ENCODE results near the gene SAMD14.

SAMD14 gene

DNA sequence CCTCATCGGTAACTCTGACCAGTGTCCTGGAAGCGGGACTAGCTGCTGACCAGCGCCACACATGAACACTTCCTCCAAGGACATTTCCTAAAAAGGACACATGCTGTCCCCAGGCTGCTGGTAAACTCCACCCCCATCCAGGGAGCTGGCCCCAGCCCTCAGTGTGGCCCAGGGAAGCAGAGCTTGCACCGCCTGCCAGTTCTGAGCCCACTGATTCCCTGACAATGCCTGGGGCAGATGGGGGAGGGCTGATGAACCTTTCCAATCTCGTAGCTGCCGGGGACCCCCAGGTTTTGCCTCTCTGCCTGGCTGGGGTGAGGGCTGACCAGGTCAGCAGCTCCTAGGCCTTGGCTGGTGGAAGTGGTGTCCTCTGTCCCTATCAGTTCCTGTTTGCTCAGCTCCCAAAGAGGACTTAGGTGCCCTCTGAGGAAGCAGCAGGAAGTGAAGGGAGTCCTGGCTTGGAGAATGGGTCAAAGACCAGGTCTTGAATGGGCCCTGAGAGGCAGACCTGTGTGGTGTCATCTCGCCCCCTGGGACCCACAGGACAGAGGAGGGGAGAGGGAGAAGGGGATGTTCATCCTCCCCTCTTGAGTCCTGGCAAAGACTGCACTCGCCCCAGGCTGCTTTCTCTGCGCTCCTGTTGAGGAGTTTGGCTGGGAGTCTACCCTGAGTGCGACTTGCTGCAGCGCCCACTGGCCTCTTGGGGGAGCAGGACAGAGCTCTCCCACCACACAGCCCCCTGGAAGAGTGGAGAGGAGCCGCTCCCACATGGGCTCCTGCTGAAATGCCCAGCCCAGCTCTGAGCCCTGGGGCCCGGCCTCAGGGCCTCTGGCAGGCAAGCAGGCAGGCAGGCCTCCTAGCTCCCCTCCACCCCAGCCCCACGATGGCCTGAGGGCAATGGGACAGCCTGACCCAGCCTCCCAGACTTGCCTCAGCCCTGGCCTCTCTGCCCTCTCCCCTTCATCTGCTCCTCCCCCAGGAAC is 18.0 kb downstream of the SAMD14 start:
- DNase-seq: no peak

DNA sequence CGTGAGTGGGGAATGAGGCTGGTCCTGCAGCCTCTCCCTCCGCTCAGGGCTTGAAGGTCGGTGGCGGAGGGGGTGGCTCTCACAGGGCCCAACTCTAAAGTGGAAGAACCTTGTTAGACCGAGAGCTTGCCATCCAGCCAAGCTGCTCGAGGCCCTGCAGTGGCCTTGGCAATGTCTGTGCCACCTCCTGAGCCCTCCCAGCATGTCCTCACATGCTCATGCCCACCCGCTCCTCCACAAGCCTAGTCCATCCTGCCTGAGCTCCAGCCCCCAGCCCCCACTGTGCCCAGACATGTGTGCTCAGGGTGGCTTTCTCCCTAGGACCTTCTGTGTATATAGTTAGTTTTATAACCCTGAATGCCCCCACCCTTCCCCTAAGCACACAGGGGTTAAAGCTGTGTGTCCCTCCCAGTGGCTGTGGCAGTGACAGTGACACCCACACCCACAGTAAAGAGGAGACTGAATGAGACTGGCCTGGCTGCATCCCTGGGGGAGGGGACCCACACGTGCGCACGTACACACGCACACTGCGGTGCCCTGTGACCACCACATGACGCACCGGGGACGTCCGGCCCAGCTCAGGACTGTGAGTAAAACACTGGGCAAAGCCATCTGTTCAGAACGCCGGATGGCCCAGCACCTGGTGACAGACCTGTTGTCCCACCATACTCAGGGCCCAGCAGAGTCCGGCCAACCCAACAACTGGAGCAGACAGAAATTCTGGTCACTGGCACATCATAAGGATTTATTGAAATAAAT is 19.2 kb downstream of the SAMD14 start:
- no peak for DNase-seq

DNA sequence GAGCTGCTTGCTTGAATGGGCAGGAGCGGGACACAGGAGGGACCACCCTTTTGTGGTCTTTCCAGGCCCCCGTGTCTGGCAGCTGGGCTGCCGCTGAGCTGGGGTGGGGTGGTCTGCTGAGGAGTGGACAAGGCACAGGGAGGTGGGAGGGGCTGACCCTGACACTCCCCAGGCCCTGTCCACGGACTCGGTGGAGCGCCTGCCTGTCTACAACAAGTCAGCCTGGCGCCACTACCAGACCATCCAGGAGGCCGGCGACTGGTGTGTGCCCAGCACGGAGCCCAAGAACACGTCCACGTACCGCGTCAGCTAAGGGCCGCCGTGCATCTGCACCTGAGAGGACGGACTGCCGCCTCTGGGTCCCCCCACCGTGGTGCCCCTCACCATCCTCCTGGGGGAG is 20.2 kb downstream of the SAMD14 start:
- no peak for DNase-seq

DNA sequence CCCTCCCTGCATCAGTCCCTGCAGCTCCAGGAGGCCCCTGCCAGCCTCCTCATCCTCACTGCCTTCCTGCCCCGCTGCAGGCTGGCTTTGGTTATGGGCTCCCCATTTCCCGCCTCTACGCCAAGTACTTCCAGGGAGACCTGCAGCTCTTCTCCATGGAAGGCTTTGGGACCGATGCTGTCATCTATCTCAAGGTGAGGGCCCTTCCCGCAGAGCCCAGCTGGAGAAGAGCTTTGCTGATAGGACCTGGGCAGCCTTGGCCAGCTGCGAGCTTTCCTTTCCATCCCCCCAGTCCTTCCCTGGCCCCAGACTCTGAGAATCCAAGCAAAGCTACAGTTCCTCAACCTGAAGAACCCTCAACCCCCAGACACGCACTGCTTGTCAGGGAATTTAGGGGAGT is 20.8 kb downstream of the SAMD14 start:
- DNase-seq: no peak

DNA sequence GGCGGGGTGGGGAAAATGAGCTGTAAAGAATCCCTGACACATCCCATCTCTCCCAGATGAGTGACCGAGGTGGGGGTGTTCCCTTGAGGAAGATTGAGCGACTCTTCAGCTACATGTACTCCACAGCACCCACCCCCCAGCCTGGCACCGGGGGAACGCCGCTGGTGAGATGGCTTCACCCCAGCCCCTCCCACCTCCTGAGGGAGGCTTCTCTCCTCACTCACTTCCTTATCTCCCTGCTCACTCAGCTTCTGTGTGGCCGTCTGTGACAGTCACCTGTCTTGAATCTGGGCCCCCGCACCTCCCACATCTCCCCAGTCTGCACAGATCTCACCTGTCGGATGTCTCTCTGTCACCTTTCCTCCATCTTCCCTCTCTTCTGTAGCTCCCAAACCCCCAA is 21.4 kb downstream of the SAMD14 start:
- DNase-seq: no peak

DNA sequence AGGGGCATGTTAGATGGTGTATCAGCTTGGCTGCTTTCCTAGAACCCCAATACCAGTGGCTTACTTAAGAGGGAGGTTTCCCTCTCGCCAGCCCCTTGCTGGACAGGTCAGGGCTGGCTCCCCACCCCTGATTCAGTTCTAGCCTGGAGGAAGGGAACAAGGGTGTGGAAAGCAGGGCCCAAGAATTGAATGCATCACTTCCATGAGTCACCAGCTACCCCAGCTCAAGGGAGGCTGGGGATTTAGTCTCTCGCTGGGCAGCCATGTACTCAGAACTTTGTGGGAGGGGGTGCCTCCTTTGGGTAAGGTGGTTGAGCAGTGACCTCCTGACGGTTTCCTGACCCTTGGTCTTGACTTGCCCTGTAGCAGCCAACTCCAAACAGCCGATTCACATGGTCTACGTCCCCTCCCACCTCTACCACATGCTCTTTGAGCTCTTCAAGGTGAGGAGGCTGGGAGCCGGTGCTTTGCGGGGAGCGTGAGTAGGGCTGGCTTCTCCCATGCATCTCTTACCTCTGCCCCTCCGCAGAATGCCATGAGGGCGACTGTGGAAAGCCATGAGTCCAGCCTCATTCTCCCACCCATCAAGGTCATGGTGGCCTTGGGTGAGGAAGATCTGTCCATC is 22.1 kb downstream of the SAMD14 start:
- DNase-seq: no peak

DNA sequence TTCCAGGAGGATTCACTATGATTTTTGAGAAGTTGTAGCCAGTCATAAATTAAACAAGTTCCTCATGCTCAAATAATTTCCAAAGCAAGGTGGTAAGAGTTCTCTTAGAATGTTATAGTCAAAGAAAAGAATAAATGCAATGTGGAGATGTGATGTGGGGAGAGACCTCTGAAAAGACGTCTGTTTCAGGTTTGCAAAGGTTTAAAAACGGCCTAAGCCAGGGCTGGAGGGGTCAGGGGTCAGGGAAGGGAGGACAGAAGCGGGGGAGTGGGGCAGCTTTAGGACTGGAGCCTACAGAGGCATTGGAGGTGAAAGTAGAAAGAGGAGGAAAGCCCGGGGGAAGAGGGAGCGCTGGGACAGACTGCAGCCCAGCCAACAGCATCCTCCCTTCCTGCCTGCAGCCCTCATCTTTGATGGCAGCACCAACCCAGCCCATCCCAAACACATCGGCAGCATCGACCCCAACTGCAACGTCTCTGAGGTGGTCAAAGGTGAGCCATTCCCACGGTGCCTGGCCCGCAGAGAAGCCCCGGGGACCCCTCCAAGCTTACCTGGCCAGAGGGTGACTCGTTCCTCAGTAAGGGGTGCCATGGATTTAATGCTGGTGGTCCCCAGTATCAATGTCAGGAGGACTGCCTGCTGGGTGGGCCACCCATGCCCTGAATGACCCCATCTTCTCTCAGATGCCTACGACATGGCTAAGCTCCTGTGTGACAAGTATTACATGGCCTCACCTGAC is 23.4 kb downstream of the SAMD14 start:
- no peak for DNase-seq

DNA sequence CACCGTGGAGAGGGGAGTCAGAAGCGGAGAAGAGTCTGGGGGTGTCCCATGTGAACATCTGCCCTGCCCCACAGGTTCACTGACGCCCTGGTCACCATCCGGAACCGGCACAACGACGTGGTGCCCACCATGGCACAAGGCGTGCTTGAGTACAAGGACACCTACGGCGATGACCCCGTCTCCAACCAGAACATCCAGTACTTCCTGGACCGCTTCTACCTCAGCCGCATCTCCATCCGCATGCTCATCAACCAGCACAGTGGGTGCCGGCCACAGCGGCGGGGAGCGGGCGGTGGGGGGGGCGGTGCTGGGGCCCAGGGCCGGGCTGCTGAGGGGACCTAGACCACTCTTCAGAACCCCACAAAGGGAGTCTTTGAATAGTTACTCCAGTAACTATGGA is 24.1 kb downstream of the SAMD14 start:
- DNase-seq: no peak

DNA sequence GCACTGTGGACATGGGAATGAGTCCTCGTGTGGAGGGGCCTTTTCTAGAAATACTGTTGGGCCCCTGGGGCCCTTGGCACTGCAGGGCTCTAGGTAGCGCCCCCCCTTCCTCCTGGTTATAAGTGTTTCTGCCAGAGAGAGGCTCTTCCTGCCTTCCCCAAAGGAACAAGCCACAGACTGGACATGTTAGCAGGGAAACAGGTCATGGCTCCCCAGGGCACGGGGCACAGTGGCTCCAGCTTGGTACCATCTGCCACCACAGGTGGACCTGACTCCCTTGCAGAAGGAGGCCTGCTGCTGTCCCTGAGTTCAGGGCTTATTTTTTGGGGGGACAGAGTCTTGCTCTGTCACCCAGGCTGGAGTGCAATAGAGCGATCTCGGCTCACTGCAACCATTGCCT is 26.0 kb downstream of the SAMD14 start:
- DNase-seq: no peak

DNA sequence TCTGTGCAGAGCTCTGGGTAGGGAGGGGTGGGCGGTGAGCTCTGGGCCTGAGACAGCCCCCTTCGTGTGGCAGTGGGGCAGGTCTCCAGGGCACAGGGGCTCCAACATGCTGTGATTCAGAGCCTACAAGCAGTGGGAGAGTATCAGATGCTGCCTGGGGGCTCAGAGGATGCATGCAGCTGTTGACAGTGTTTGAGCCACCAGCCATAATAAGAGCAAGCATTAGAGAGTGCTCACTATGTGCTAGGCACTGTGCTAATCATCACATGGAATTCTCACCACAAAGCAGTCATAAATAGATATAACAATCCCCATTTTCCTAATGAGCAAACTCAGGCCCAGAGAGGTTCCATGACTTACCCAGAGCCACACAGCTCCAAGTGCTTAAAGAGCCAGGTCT is 26.7 kb downstream of the SAMD14 start:
- no peak for DNase-seq

DNA sequence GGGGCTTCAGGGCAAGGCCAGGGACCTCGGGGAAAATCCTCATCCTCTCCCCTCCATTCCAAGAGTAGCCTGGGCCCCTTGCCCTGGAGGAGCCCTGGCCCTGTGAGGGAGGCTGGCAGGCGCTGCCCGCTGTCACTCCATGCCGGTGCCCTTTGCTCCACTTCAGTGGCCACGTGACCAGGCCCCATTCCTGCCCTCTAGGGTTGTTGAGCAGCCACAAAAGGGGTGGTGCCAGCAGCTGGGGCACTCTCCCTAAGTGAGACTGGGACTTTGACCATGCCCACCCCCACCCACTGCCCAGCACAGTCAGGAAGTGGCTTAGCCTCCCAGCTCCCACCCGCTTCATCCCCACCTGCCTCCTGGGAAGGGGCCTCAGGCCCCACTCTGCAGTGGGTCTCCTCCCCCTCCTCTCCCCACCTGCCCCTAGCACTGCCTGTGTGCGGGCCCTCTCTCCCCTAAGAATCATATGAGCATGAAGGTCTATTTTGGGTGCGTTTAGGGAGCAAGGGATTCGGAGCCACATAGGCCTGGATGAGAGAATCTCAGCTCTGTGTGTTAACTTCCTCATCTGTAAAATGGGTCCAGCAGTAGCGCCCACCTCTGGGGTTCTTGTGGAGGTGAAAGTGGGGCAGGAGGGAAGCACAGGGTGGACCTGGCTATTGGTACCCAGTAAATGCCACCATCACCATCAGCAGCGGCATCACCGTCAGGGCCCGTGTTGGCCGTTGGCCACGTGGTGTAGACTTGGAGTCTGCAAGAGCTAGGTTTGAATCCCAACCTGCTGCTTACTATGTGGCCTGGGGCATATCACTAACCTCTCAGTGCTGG is 27.6 kb downstream of the SAMD14 start:
- DNase-seq: no peak

DNA sequence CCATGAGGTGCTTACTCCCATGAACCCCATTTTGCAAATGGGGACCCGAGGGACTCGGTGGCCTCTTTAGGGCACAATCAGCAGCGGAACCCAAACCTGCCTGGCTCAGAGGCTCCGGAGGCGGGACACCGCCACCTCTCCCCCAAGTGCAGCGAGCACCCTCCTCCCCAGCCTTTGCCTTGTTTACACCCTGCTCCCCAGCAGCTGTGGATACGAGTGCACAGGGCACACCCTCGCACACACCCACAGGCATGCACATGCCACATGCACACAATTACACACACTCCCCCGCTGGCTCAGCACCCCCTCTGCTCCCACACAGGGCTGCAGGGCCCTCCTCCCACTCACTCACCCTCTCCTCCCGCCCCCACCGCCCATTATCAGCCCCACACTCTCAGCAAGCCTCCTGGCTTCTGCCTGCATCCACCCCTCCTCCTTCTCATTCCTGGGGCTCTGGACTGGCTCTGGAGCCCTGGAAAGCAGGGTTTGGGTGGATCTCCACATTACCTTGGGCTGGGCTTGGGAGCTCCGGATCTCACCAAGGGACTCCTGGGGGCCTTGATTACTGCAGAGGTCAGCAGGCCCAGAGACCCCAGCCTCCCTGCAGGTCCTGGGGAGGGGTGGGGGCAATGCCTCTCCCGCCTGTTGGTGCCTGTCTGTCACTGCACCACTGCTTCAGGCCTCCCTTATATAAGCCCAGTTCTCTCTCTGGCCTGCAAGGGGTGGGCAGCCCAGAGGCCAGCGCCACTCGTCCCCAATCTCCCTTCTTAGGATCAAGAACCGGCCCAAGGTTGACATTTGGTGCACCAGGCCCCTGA is 28.4 kb downstream of the SAMD14 start:
- no peak for DNase-seq

DNA sequence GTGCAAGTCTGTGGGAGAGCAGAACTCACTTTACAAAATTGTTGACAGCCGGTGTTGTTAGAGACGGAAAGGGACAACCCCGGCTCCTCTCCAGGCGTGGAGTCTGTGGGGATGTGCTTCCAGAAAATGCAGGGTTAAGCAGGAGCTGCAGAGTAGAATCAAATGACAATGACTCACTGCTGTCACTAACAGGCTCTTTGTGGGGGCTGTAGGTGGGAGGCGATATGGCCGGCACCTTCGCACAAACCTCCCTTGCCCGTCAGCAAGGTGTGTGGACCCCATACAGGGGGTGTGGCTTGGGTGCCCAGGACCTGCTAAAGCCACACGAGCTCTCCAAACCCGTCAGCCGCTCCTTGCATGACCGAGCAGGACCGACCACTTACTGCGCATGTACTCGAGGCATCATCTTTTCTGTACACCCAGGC is 29.0 kb downstream of the SAMD14 start:
- DNase-seq: no peak

DNA sequence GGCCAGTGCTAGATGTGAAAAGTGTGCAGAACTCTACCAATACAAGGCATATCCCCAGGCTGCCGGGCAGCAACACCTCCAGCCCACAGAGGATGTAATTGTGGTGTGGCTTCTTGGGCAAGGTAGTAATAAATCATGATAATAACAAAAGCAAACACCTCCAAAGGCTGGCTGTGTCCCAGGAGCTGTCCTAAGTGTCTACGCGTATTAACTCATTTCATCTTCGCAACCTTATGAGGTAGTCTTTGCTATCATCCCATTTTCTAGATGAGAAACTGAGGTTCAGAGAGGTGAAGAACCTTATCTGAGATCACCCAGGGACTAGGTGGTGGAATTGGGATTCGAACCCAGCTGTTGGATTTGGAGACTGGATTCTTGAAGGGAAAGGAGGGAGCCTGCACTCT is 29.5 kb downstream of the SAMD14 start:
- no peak for DNase-seq

DNA sequence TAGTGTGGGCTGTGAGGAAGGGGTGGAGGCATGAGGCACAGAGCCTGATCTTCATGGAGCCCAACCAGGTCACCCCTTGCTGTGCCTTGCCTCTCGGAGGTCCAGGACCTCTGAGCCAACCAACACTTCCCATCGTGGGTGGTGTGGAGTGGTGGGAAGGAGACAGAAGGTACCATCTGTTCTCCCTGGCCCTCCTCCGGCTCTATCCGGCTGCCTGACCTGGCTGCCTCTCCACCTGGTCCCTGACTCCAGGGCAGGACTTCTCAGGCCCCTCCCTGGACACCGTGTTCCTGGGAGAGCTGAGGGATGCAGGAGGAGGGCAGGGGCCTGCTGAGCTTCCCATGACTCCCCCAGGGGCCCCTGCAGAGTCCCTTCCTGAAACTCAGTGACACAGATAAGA is 31.0 kb downstream of the SAMD14 start:
- no peak for DNase-seq

DNA sequence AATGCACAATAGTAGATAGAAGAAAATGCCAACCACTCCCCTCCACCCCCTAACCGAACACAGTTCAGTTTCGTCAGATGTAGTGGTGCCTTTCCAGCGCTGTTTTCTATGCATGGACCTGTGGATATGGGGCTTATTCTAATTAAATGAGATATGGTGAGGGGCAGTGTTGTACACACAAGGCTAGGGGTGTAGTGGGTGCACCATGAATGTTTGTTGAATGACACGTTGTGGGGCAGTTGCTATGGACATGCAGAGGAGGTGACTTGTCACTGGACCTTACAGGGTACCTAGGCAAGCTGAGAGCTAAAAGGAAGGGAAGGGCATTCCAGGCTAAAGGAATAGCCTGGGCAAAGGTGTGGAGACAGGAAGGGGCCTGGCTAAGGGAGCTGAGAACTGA is 31.4 kb downstream of the SAMD14 start:
- no peak for DNase-seq

DNA sequence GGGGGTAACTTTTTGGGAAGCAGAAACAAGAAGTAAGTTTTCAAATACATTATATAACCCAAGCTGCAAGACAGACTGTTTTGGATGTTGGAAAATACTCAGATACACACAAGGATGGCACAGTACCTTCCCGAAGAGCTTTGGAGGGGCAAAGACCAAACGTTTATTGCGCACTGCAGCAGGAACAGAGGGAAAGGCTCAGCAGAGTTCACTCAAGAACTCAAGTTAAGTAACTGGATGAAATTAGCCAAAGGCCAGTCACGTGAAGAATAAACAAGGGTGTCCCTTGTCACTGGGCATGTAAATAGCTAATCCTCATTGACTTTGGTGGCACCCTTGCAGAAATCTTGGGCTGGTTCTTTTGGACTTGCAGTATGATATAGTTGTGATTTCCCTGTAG is 32.0 kb downstream of the SAMD14 start:
- no peak for DNase-seq

DNA sequence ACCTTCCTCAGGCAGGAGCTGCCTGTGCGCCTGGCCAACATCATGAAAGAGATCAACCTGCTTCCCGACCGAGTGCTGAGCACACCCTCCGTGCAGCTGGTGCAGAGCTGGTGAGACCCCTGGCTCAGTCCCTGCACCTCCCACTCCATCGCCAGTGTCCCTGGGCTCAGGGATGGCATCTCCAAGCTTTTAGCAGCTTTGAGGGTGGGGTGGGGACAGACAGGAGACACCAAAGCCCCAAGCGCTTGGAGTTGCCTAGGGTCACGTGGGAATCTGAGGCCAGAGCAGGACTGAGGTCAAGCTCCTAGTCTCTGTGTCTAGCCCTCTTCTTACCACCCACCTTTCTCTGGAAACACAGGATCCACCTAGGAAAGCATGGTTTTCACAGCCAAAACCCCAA is 32.5 kb downstream of the SAMD14 start:
- no peak for DNase-seq

DNA sequence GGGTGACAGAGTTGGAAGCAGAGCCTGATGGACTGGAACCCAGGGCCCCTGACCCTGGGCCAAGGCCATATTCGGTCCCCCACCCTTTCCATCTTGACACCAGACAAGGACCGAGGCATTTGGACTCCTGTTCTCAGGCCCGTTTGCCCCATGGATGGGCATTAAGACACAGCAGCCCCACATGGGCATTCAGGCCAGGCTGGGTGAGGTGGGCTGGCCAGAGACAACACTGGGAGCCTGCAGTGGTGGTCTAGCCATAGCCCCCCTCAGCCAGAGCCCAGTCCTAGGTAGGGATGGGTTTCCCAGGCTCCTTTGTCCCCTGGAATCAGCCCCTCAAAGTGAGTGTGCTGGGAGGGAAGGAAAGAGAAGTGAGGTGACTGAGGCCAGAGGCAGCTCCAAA is 33.2 kb downstream of the SAMD14 start:
- no peak for DNase-seq

DNA sequence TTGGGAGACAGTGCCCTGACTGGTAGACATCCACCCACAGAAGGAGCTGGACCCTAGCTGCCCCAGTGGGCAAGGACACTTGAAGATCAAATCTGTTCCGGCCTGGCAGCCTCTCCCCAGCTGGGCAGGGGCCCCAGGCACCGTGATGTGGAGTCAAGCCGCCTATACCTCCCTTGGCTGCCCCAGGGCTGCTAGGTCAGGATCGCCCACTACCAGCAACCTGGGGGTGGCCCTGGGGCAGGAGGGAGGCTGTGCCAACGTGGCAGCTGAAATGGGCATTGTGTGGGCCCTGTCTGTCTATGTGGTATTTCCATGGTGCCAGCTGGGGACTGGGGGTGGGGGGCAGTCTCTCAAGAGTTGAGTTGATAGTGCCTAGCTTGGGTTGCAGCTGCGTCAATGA is 33.9 kb downstream of the SAMD14 start:
- DNase-seq: no peak

DNA sequence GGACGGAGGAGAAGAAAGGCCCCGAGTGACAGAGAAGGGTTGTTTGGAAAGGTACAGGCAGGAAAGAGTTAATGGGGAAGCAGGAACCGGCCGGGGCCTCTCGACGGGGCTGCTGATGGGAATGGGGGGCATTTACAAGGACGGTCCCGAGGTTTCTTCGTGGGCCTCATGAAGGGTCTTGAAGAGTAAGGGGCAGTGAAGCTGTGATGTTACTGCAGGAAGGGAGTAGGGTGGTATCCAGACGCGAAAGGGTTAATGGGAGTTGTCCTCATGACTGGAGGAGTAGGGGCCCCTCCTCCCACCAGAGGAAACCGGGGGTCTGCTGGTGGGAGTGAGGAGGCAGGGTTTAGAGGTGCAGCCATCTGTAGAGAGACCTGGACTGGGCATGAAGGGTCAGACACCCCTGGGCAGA is 34.3 kb downstream of the SAMD14 start:
- no peak for DNase-seq
